ENCODE data around the gene DIO2.

DNA sequence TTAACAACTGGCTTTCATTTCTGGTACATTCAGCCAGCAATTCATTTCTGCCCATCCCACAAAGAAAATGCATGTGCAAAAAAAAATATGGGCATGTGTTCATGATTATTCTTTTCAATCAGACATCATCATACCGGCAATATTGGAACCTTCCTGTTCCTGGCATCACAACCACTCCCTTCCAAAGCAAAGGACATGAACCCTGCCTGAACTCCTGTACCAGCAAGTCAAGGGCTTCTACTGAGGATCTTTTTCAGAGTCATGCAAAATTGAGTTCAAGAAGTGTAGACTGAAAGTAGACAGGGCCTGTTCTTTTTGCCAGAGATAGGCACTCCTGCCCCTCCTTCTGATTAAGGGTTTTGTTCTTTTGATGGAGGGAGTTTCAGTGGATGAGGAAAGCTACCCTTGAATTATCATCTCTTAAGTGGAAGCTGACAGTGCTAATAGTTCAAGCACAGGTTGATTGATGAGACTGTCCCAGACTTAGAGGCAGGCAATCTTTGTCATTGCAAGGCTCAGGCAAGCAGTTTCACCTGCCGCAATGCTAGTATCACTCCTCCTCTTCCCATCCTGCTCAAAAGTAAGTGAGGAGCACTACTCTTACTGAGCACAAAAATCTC, 22.3 kb upstream of the DIO2 start:
- TF ChIP-seq, protein P1, sequence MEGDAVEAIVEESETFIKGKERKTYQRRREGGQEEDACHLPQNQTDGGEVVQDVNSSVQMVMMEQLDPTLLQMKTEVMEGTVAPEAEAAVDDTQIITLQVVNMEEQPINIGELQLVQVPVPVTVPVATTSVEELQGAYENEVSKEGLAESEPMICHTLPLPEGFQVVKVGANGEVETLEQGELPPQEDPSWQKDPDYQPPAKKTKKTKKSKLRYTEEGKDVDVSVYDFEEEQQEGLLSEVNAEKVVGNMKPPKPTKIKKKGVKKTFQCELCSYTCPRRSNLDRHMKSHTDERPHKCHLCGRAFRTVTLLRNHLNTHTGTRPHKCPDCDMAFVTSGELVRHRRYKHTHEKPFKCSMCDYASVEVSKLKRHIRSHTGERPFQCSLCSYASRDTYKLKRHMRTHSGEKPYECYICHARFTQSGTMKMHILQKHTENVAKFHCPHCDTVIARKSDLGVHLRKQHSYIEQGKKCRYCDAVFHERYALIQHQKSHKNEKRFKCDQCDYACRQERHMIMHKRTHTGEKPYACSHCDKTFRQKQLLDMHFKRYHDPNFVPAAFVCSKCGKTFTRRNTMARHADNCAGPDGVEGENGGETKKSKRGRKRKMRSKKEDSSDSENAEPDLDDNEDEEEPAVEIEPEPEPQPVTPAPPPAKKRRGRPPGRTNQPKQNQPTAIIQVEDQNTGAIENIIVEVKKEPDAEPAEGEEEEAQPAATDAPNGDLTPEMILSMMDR (IDR thresholded peaks at IDR 0.05) = no peak
- TF ChIP-seq POLR2AphosphoS5 (IDR thresholded peaks at IDR 0.05; ENCODE audit: low read depth, low read length) (no peak), RFX5 (IDR thresholded peaks at IDR 0.05; ENCODE audit: low read length) (no peak), YY1 (IDR thresholded peaks at IDR 0.05; ENCODE audit: low read depth) (no peak)

Data from SK-N-SH (cell line).